PC-9 (cell line): ENCODE data around the gene LAMC2. TPM values are rescaled to one million over a fixed set of nuclear protein-coding genes. Genes with fewer than 3 reads are reported as not detected.

Experiments
- BruUV-seq: library from RNA; stranded (reverse); fragments of 400-500 nt; replicated peaks from 2 replicates; lab custom pipeline; 2021; lab: Mats Ljungman, UMichigan
- CTCF ChIA-PET: fragments of 300-600 bp; sonication (Branson Sonifier 250); formaldehyde crosslinking; loops from one replicate; lab custom pipeline; 2022; ENCODE audit warnings: antibody characterized with exemption; lab: Charles Lee
- POLR2A ChIA-PET: fragments of 300-600 bp; sonication (Branson Sonifier 250); formaldehyde crosslinking; loops from one replicate; lab custom pipeline; 2022; ENCODE audit warnings: antibody characterized with exemption; ENCODE audit not compliant: unreplicated experiment; lab: Charles Lee
- DNase-seq, 2 experiments: peaks; one replicate each; pipeline versions ENCODE4 v3.0.0 to v3.0.0-alpha.2; 2015 to 2022; ENCODE audit warnings: mixed read lengths in 1 of 2
- H2AFZ ChIP-seq: fragments of 200-600 bp; sonication (generic); 2 replicates; pipeline ENCODE4 v1.8.1; 2017; ENCODE audit warnings: antibody characterized with exemption
- H3F3A ChIP-seq: fragments of 200-600 bp; sonication (generic); 2 replicates; pipeline ENCODE4 v1.8.1; 2017; ENCODE audit warnings: antibody characterized with exemption, mild to moderate bottlenecking, low read depth; ENCODE audit not compliant: insufficient read depth
- H3K27ac ChIP-seq: fragments of 200-600 bp; sonication (generic); 2 replicates; pipeline ENCODE4 v1.6.1; 2016; ENCODE audit warnings: mixed run types
- H3K27me3 ChIP-seq: fragments of 200-600 bp; sonication (generic); 2 replicates; pipeline ENCODE4 v1.6.1; 2016; ENCODE audit warnings: low read depth, mixed run types; ENCODE audit not compliant: insufficient read depth
- H3K36me3 ChIP-seq: fragments of 200-600 bp; sonication (generic); 2 replicates; pipeline ENCODE4 v1.6.1; 2016; ENCODE audit warnings: low read depth, mixed run types
- H3K4me1 ChIP-seq: fragments of 200-600 bp; sonication (generic); replicated peaks from 2 replicates; pipeline ENCODE4 v1.6.1; 2016; ENCODE audit warnings: mixed run types; ENCODE audit not compliant: insufficient read depth
- H3K4me2 ChIP-seq: fragments of 200-600 bp; sonication (generic); 2 replicates; pipeline ENCODE4 v1.6.1; 2017; ENCODE audit warnings: mixed run types
- H3K4me3 ChIP-seq: fragments of 200-600 bp; sonication (generic); 2 replicates; pipeline ENCODE4 v1.6.1; 2016; ENCODE audit warnings: mixed run types
- H3K79me2 ChIP-seq: fragments of 200-600 bp; sonication (generic); 2 replicates; pipeline ENCODE4 v1.6.1; 2017; ENCODE audit warnings: low read depth, mixed run types
- H3K9me2 ChIP-seq: fragments of 200-600 bp; sonication (generic); 2 replicates; pipeline ENCODE4 v1.8.1; 2017; ENCODE audit warnings: mild to moderate bottlenecking; ENCODE audit not compliant: insufficient read depth
- H3K9me3 ChIP-seq: fragments of 200-600 bp; sonication (generic); 2 replicates; pipeline ENCODE4 v1.8.1; 2016; ENCODE audit warnings: low read depth; ENCODE audit not compliant: insufficient read depth
- H4K20me1 ChIP-seq: fragments of 200-600 bp; sonication (generic); 2 replicates; pipeline ENCODE4 v1.8.1; 2017; ENCODE audit not compliant: insufficient read depth
- EZH2 ChIP-seq: fragments of 200-600 bp; sonication (generic); IDR thresholded peaks from 2 replicates; pipeline ENCODE4 v1.8.0; 2017; ENCODE audit warnings: antibody characterized with exemption, low read depth
- intact Hi-C: fragments of 100-400 bp; cut with micrococcal nuclease; formaldehyde crosslinking; loops from one replicate; pipeline ENCODE4 v1.10.0; 2022; ENCODE audit not compliant: unreplicated experiment
- total RNA-seq: library from RNA; stranded (reverse); gene quantifications from 2 replicates; pipeline ENCODE4 v1.2.3, GENCODE V29; 2021
- TF ChIP-seq, protein P1 (sequence below): fragments of 200-600 bp; sonication (generic); conservative IDR thresholded peaks from 2 replicates; pipeline ENCODE4 v1.6.1; 2017; ENCODE audit warnings: mixed run types, antibody characterized with exemption, mild to moderate bottlenecking, moderate library complexity

The LAMC2 gene
- total RNA-seq, 1 experiment from 2014 or later = 109 TPM

DNA sequence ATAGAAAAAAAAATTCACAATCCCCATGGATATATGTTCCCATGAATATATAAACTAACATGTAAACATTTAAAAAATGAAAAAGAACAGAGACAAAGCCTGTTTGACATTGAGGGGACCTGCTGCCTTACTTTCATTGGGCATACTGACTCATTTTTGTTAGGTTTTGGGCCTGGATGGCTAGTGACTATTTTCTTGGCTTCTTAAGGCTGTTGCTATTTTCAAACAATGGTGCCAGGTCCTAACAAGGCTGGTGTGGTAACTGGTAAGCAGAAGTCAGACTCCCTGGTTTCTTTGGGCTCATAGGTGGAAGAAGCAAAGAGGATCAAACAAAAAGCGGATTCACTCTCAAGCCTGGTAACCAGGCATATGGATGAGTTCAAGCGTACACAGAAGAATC, 51.0 kb downstream of the LAMC2 start:
- H3K27ac ChIP-seq = no peak overlapping the region
- BruUV-seq = no TSS peak
- no peak overlapping the region for H2AFZ ChIP-seq
- DNase-seq = no peak
- H3K9me2 ChIP-seq = no peaks in the 10 kb centered on the region
- ChIA-PET POLR2A (no interaction called here), CTCF (no interaction called here)
- no peaks in the 10 kb centered on the region for H4K20me1 ChIP-seq
- H3K79me2 ChIP-seq = no peaks in the 10 kb centered on the region
- peaks cover 48% of the 10 kb centered on the region for H3F3A ChIP-seq
- intact Hi-C loops = no loop called here
- peaks cover 37% of the 10 kb centered on the region for H3K36me3 ChIP-seq
- H3K4me1 ChIP-seq = peaks cover 34% of the 10 kb centered on the region
- H3K27me3 ChIP-seq = no peaks in the 10 kb centered on the region
- no peak overlapping the region for H3K4me3 ChIP-seq
- TF ChIP-seq, protein P1, sequence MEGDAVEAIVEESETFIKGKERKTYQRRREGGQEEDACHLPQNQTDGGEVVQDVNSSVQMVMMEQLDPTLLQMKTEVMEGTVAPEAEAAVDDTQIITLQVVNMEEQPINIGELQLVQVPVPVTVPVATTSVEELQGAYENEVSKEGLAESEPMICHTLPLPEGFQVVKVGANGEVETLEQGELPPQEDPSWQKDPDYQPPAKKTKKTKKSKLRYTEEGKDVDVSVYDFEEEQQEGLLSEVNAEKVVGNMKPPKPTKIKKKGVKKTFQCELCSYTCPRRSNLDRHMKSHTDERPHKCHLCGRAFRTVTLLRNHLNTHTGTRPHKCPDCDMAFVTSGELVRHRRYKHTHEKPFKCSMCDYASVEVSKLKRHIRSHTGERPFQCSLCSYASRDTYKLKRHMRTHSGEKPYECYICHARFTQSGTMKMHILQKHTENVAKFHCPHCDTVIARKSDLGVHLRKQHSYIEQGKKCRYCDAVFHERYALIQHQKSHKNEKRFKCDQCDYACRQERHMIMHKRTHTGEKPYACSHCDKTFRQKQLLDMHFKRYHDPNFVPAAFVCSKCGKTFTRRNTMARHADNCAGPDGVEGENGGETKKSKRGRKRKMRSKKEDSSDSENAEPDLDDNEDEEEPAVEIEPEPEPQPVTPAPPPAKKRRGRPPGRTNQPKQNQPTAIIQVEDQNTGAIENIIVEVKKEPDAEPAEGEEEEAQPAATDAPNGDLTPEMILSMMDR = no peak
- no peak for TF ChIP-seq EZH2
- H3K9me3 ChIP-seq = no peaks in the 10 kb centered on the region
- no peak overlapping the region for H3K4me2 ChIP-seq

GRCh38 chr1:183238071-183238470, 52.0 kb downstream of the LAMC2 start:
- peak in 1 of 2 experiments; percentile 60 for DNase-seq
- ChIA-PET CTCF (no interaction called here), POLR2A (no interaction called here)
- Histone ChIP-seq H3K27ac (no peak overlapping the region), H3F3A (peaks cover 39% of the 10 kb centered on the region), H3K79me2 (no peaks in the 10 kb centered on the region), H3K9me2 (no peaks in the 10 kb centered on the region), H3K4me3 (no peak overlapping the region), H3K4me2 (no peak overlapping the region), H2AFZ (no peak overlapping the region), H4K20me1 (no peaks in the 10 kb centered on the region), H3K4me1 (peaks cover 28% of the 10 kb centered on the region), H3K27me3 (no peaks in the 10 kb centered on the region), H3K36me3 (peaks cover 29% of the 10 kb centered on the region), H3K9me3 (no peaks in the 10 kb centered on the region)
- intact Hi-C loops = no loop called here
- TF ChIP-seq EZH2 = no peak
- TF ChIP-seq, protein P1 = no peak
- no TSS peak for BruUV-seq

GRCh38 chr1:183239220-183239742, 53.2 kb downstream of the LAMC2 start:
- H2AFZ ChIP-seq = no peak overlapping the region
- peaks cover 27% of the 10 kb centered on the region for H3F3A ChIP-seq
- no peaks in the 10 kb centered on the region for H3K9me2 ChIP-seq
- TF ChIP-seq, protein P1 = no peak
- no peaks in the 10 kb centered on the region for H3K79me2 ChIP-seq
- H3K4me3 ChIP-seq = no peak overlapping the region
- no peaks in the 10 kb centered on the region for H3K27me3 ChIP-seq
- CTCF ChIA-PET = no interaction called here
- H3K9me3 ChIP-seq = no peaks in the 10 kb centered on the region
- no TSS peak for BruUV-seq
- H3K27ac ChIP-seq = no peak overlapping the region
- no peaks in the 10 kb centered on the region for H4K20me1 ChIP-seq
- H3K36me3 ChIP-seq = peaks cover 28% of the 10 kb centered on the region
- intact Hi-C loops = no loop called here
- DNase-seq = no peak
- POLR2A ChIA-PET = no interaction called here
- H3K4me2 ChIP-seq = no peak overlapping the region
- H3K4me1 ChIP-seq = peaks cover 16% of the 10 kb centered on the region
